ENCODE results near the gene VMO1. TPM values are rescaled to one million over a fixed set of nuclear protein-coding genes. Genes with fewer than 3 reads are reported as not detected.

The VMO1 gene
- total and polyA plus RNA-seq, 9 donors = 0.69 to 3.5 (median 1.3) TPM; not detected in 1

DNA sequence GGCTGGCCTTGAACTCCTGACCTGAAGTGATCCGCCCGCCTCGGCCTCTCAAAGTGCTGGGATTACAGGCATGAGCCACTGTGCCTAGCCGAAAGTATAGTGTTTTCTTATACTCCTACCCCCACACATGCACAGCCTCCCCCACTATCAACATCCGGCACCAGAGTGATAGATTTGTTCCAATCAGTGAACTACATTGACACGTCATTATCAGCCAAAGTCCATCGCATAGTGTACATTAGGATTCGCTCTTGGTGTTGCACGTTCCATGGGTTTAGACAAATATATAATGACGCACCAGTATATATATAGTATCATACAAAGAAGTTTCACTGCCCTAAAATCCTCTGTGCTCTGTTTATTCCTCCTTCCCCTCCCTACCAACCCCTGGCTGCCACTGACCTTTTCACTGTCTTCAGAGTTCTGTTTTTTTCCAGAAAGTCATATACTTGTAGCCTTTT, 26.4 kb downstream of the VMO1 start:
- no peak overlapping the region for H3K4me3 ChIP-seq
- no peaks in the 10 kb centered on the region for H3K36me3 ChIP-seq
- H3K4me1 ChIP-seq (ENCODE audit: insufficient read depth) = no peaks in the 10 kb centered on the region
- WGBS, 3 donors = 36 to 57% (median 47%) methylated on average over 10 of the region's 10 CpGs
- no peak for DNase-seq
- H3K27me3 ChIP-seq = no peaks in the 10 kb centered on the region
- no peak overlapping the region for H3K27ac ChIP-seq
- H3K9me3 ChIP-seq = no peaks in the 10 kb centered on the region
- no peak for TF ChIP-seq EP300 (IDR thresholded peaks at IDR 0.05)
- no peak for TF ChIP-seq POLR2A (IDR thresholded peaks at IDR 0.05)
- TF ChIP-seq CTCF (IDR thresholded peaks at IDR 0.05) = no peak
- intact Hi-C loops (cut with DNase I) = no loop called here

DNA sequence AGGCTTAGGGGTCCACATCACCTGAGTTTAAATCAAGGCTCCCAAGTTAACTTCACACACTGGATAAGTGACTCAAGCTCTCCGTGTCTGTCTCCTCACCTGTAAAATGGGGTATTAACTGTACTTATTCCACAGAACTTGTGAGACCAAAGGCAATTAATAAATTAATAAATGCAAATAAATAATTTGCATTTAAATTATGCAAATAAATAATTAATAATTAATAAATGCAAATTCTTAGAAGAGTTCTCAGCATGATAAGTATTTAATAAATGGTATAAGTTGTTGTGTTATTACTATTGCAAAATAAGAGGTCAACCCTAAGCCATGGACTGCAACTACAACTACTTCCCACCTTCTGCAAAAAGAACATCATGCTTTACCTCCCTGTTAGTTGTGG, 32.8 kb downstream of the VMO1 start:
- no peaks in the 10 kb centered on the region for H3K9me3 ChIP-seq
- 70 to 75% (median 75%) methylated on average over 1 of the region's 1 CpG for WGBS, 3 donors
- TF ChIP-seq EP300 (IDR thresholded peaks at IDR 0.05) = no peak
- DNase-seq = no peak
- H3K27me3 ChIP-seq = no peaks in the 10 kb centered on the region
- H3K4me3 ChIP-seq = no peak overlapping the region
- no peak overlapping the region for H3K27ac ChIP-seq
- intact Hi-C loops (cut with DNase I) = no loop called here
- H3K4me1 ChIP-seq (ENCODE audit: insufficient read depth) = no peaks in the 10 kb centered on the region
- no peaks in the 10 kb centered on the region for H3K36me3 ChIP-seq

DNA sequence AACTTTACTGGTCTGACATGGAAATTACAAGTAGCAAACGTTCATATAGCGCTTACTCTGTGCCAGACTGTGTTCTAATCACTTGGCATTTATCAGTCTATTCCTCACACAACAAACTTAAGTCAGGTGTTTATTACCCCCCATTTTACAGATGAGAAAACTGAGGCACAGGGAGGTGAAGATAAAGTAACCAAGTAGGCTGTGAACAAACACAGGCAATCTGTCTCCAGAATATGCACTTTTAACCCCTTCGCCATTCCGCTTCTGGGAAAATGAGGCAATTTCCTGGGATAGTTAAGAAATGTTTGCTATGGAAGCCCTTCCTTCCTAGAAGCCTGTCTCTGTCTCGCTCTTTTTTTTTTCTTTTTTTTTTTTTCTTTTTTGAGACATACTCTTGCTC, 34.2 kb downstream of the VMO1 start:
- Histone ChIP-seq H3K27me3 (no peaks in the 10 kb centered on the region), H3K4me3 (no peak overlapping the region), H3K4me1 (ENCODE audit: insufficient read depth) (no peaks in the 10 kb centered on the region), H3K36me3 (no peaks in the 10 kb centered on the region), H3K27ac (no peak overlapping the region), H3K9me3 (no peaks in the 10 kb centered on the region)
- DNase-seq = no peak
- 65 to 71% (median 69%) methylated on average over 5 of the region's 5 CpGs for WGBS, 3 donors
- no peak for TF ChIP-seq EP300 (IDR thresholded peaks at IDR 0.05)
- intact Hi-C loops (cut with DNase I) = no loop called here

DNA sequence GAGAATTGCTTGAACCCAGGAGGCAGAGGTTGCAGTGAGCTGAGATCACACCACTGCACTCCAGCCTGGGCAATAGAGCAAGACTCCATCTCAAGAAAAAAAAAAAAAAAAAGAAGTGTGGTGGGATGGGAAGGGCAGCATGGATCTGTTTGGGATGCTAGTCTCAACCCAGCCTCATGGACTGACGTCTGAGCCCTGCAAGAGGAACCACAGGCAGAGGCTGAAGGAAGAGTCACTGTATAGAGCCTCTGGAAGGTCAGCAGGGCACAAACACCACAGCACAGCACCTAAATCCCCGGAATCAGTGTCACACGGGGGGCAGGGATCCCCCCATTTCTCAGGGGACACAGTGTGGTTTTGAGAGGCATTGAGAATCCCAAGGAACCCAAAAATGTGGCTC, 35.6 kb downstream of the VMO1 start:
- no peaks in the 10 kb centered on the region for H3K9me3 ChIP-seq
- H3K4me1 ChIP-seq (ENCODE audit: insufficient read depth) = no peaks in the 10 kb centered on the region
- TF ChIP-seq POLR2A (IDR thresholded peaks at IDR 0.05) (no peak), EP300 (IDR thresholded peaks at IDR 0.05) (no peak), CTCF (IDR thresholded peaks at IDR 0.05) (no peak)
- H3K36me3 ChIP-seq = no peaks in the 10 kb centered on the region
- no peak for DNase-seq
- no peak overlapping the region for H3K27ac ChIP-seq
- no peaks in the 10 kb centered on the region for H3K27me3 ChIP-seq
- no peak overlapping the region for H3K4me3 ChIP-seq
- WGBS, 3 donors = 30 to 38% (median 34%) methylated on average over 3 of the region's 3 CpGs
- intact Hi-C loops (cut with DNase I) = no loop called here

GRCh38 chr17:4748686-4749085, 37.5 kb downstream of the VMO1 start:
- no peaks in the 10 kb centered on the region for H3K36me3 ChIP-seq
- no peaks in the 10 kb centered on the region for H3K4me1 ChIP-seq (ENCODE audit: insufficient read depth)
- no peak for DNase-seq
- no peak overlapping the region for H3K4me3 ChIP-seq
- H3K27ac ChIP-seq = no peak overlapping the region
- no peaks in the 10 kb centered on the region for H3K27me3 ChIP-seq
- no peaks in the 10 kb centered on the region for H3K9me3 ChIP-seq
- intact Hi-C loops (cut with DNase I) = no loop called here
- 37 to 49% (median 44%) methylated on average over 4 of the region's 4 CpGs for WGBS, 3 donors
- TF ChIP-seq CTCF (IDR thresholded peaks at IDR 0.05) (no peak), POLR2A (IDR thresholded peaks at IDR 0.05) (no peak), EP300 (IDR thresholded peaks at IDR 0.05) (no peak)

- no peak for DNase-seq
- no peaks in the 10 kb centered on the region for H3K27me3 ChIP-seq
- no peaks in the 10 kb centered on the region for H3K9me3 ChIP-seq
- WGBS, 3 donors = 46 to 53% (median 46%) methylated on average over 5 of the region's 5 CpGs
- no peak for TF ChIP-seq POLR2A (IDR thresholded peaks at IDR 0.05)
- TF ChIP-seq CTCF (IDR thresholded peaks at IDR 0.05) = no peak
- TF ChIP-seq EP300 (IDR thresholded peaks at IDR 0.05) = no peak
- intact Hi-C loops (cut with DNase I) = no loop called here
- H3K36me3 ChIP-seq = no peaks in the 10 kb centered on the region
- H3K4me3 ChIP-seq = no peak overlapping the region
- no peak overlapping the region for H3K27ac ChIP-seq
- H3K4me1 ChIP-seq (ENCODE audit: insufficient read depth) = no peaks in the 10 kb centered on the region
Observed at GRCh38 chr17:4747847-4748246, 38.3 kb downstream of the VMO1 start.

All from ovary (tissue), 9 donors.